ENCODE results near the gene EPHA4. TPM values are rescaled to one million over a fixed set of nuclear protein-coding genes. Genes with fewer than 3 reads are reported as not detected.
A peak's percentile ranks its signal among the peaks of the same experiment; 100 is the strongest.

Gene EPHA4
- total and polyA plus RNA-seq, 4 experiments from 2014 or later, result 20.9 to 132 (median 79.9) TPM

DNA sequence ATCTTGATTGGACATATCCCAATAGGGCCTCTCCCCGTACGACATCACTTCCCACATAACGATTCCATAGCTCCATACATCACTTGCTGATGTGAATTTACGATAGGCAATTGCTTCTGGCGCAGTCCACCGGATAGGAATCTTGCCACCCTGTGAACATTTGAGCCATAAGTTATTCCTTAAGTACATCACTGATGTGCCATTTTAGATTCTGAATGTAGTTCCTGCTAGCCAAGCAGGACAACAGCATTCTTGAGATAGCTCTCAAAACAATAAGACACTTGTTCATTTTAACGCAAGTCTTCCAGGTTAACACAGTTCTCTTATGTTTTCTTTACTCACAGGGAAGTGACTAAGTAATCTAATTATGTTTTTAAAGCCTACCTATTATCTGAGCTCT, 138.0 kb downstream of the EPHA4 start:
- H3K4me3 Mint-ChIP-seq, result no peak overlapping the region
- peaks cover 70 to 79% of the 10 kb centered on the region in 2 donors for H3K36me3 Mint-ChIP-seq
- CTCF ChIA-PET (ENCODE audit: partially characterized antibody), result interaction anchor here (1.1 to 1.6 kb wide), 3 partner anchors 10 to 137 kb away, joined by 3 to 6 read pairs (median 4); no protein-coding TSS in a partner anchor
- no peaks in the 10 kb centered on the region for H3K9me3 Mint-ChIP-seq
- no peaks in the 10 kb centered on the region for H3K9me3 ChIP-seq (ENCODE audit: control insufficient read depth in 1 of 2, low read length in 2 of 2)
- intact Hi-C loops (cut with micrococcal nuclease), result no loop called here
- POLR2A ChIA-PET (ENCODE audit: partially characterized antibody), result no interaction called here
- no peak overlapping the region for H3K4me3 ChIP-seq (ENCODE audit: low read length in 2 of 2)
- H3K27me3 Mint-ChIP-seq, result no peaks in the 10 kb centered on the region
- peaks cover 0 to 7% (median 2%) of the 10 kb centered on the region in 4 donors for H3K4me1 Mint-ChIP-seq
- H3K36me3 ChIP-seq (ENCODE audit: insufficient read depth, low read length), result peaks cover 14% of the 10 kb centered on the region
- H3K4me1 ChIP-seq (ENCODE audit: insufficient read depth, low read length), result no peaks in the 10 kb centered on the region
- H3K27ac ChIP-seq (ENCODE audit: low read depth, low read length), result no peak overlapping the region
- DNase-seq, result no peak
- H3K27me3 ChIP-seq (ENCODE audit: insufficient read depth, low read length), result no peaks in the 10 kb centered on the region
- no peak overlapping the region for H3K27ac Mint-ChIP-seq

DNA sequence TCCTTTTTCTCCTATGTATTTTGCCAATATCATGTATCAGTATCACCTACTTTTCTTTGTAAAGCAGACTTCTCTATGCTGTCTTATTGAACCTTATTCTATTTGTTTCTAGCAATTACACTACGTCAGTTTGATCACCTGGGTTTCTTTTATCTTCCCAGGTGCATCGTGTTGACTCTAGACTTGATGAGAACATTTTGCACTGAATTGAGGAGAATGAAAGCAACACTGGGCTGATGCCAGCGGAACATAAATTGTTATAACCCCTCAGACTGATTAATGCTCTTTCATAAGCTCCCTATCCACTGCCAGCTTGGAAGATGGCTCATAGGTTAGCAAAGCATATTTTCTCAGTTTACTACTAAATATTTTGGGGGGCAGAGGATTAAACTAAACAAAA, 140.6 kb downstream of the EPHA4 start:
- Mint-ChIP-seq H3K9me3 (no peaks in the 10 kb centered on the region), H3K36me3 (peaks cover 72 to 77% of the 10 kb centered on the region in 2 donors), H3K27me3 (no peaks in the 10 kb centered on the region), H3K27ac (peak overlapping the region in 1 of 7 donors; percentile 49), H3K4me3 (no peak overlapping the region), H3K4me1 (peaks cover 0 to 6% (median 5%) of the 10 kb centered on the region in 4 donors)
- Histone ChIP-seq H3K36me3 (ENCODE audit: insufficient read depth, low read length) (peaks cover 17% of the 10 kb centered on the region), H3K27me3 (ENCODE audit: insufficient read depth, low read length) (no peaks in the 10 kb centered on the region), H3K4me3 (ENCODE audit: low read length in 2 of 2) (no peak overlapping the region), H3K9me3 (ENCODE audit: control insufficient read depth in 1 of 2, low read length in 2 of 2) (no peaks in the 10 kb centered on the region), H3K27ac (ENCODE audit: low read depth, low read length) (no peak overlapping the region), H3K4me1 (ENCODE audit: insufficient read depth, low read length) (no peaks in the 10 kb centered on the region)
- ChIA-PET CTCF (ENCODE audit: partially characterized antibody) (no interaction called here), POLR2A (ENCODE audit: partially characterized antibody) (no interaction called here)
- DNase-seq, result no peak
- intact Hi-C loops (cut with micrococcal nuclease), result no loop called here

DNA sequence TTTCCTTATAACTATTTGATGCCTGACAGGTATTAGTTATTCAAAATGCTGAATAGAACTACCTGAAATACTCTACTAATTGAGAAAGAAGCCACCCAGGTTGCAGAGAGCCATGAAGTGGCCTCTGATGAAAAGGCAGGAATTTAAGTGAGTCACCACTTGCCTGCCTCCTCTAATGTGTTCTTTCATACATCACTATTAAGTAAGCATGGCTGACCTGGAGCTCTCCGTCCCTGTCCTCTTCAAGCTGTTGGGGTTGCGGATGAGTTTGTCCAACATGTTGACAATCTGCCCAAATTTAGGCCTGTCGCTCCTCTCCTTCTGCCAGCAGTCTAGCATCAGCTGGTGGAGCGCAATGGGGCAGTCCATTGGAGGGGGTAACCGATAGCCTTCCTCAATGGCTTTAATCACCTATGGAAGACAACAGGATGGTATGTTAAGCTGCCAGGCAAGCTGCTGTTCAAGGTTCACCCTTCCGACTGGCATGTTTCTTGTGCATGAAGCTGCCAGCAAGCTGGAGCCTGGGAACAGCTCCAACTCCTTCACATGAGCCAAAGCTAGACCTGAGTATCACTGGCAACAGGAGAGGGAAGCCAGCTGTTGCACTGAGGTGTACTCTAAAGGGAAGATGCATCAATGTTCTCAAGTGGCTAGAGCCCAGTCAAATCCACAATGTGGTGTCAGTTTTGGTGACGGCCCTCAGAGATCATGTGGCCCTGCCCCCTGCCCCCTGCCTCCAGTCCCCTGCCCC, 142.2 kb downstream of the EPHA4 start:
- H3K9me3 ChIP-seq (ENCODE audit: control insufficient read depth in 1 of 2, low read length in 2 of 2), result no peaks in the 10 kb centered on the region
- no peaks in the 10 kb centered on the region for H3K4me1 ChIP-seq (ENCODE audit: insufficient read depth, low read length)
- Mint-ChIP-seq H3K36me3 (peaks cover 74 to 76% of the 10 kb centered on the region in 2 donors), H3K9me3 (no peaks in the 10 kb centered on the region), H3K27ac (peak overlapping the region in 2 of 7 donors; percentile 62 to 63), H3K4me1 (peaks cover 2 to 8% (median 6%) of the 10 kb centered on the region in 4 donors), H3K27me3 (no peaks in the 10 kb centered on the region), H3K4me3 (no peak overlapping the region)
- no peaks in the 10 kb centered on the region for H3K27me3 ChIP-seq (ENCODE audit: insufficient read depth, low read length)
- no peak overlapping the region for H3K4me3 ChIP-seq (ENCODE audit: low read length in 2 of 2)
- H3K27ac ChIP-seq (ENCODE audit: low read depth, low read length), result no peak overlapping the region
- DNase-seq, result no peak
- ChIA-PET CTCF (ENCODE audit: partially characterized antibody) (no interaction called here), POLR2A (ENCODE audit: partially characterized antibody) (interaction anchor here (0.7 kb wide), 1 partner anchor 88 kb away, joined by 3 read pairs; no protein-coding TSS in a partner anchor)
- intact Hi-C loops (cut with micrococcal nuclease), result no loop called here
- H3K36me3 ChIP-seq (ENCODE audit: insufficient read depth, low read length), result peaks cover 17% of the 10 kb centered on the region

DNA sequence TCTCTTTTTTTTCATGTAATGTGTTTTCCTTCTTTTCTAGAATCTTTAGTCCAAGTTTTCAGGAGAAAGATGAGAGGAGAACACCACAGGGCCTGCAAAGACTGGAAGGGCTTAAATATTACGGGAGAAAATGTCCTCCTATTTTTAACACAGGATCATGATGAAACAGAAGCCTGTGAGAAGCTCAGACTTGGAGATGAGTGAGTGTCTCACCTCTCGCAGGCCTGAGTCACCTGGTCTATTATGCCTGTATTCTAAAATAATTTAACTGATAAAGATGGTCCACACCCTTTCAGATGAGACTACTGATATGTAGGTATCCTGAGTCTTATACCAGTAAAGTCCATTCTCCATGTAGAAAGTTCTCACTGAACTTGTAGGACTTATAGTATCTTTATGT, 143.2 kb downstream of the EPHA4 start:
- POLR2A ChIA-PET (ENCODE audit: partially characterized antibody), result no interaction called here
- no peaks in the 10 kb centered on the region for H3K9me3 Mint-ChIP-seq
- no peak overlapping the region for H3K4me3 Mint-ChIP-seq
- no peak for DNase-seq
- peak overlapping the region in 3 of 7 donors; percentile 46 to 87 (median 54) for H3K27ac Mint-ChIP-seq
- CTCF ChIA-PET (ENCODE audit: partially characterized antibody), result interaction anchor here (1.5 kb wide), 1 partner anchor 36 kb away, joined by 3 read pairs; no protein-coding TSS in a partner anchor
- peaks cover 73 to 74% of the 10 kb centered on the region in 2 donors for H3K36me3 Mint-ChIP-seq
- H3K4me1 ChIP-seq (ENCODE audit: insufficient read depth, low read length), result no peaks in the 10 kb centered on the region
- intact Hi-C loops (cut with micrococcal nuclease), result no loop called here
- H3K9me3 ChIP-seq (ENCODE audit: control insufficient read depth in 1 of 2, low read length in 2 of 2), result no peaks in the 10 kb centered on the region
- no peak overlapping the region for H3K27ac ChIP-seq (ENCODE audit: low read depth, low read length)
- no peaks in the 10 kb centered on the region for H3K27me3 ChIP-seq (ENCODE audit: insufficient read depth, low read length)
- H3K36me3 ChIP-seq (ENCODE audit: insufficient read depth, low read length), result peaks cover 15% of the 10 kb centered on the region
- H3K4me1 Mint-ChIP-seq, result peaks cover 6 to 8% (median 7%) of the 10 kb centered on the region in 4 donors
- H3K27me3 Mint-ChIP-seq, result no peaks in the 10 kb centered on the region
- no peak overlapping the region for H3K4me3 ChIP-seq (ENCODE audit: low read length in 2 of 2)

DNA sequence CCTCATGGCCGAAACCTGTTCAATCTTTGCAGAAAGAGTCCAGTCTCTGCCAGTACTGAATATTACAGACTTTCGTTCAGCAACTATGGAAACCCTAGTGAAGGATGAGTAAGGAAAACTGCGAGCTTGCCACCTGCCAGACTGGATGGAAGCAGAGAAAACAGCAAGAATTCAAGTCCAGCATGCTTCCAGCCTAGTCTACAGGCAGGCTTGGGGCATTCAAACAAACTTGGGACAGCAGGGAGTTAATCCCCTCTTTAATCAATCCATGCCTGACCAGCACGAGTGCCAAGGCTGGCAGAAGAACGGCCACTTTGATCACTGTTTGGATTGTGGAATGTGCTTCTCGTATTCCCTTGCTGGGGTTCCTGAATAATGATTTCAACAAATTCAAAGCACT, 145.2 kb downstream of the EPHA4 start:
- POLR2A ChIA-PET (ENCODE audit: partially characterized antibody), result interaction anchor here (2.1 kb wide), 1 partner anchor 10 kb away, joined by 6 read pairs; no protein-coding TSS in a partner anchor
- Mint-ChIP-seq H3K9me3 (no peaks in the 10 kb centered on the region), H3K36me3 (peaks cover 70 to 74% of the 10 kb centered on the region in 2 donors), H3K4me1 (peaks cover 9 to 20% (median 14%) of the 10 kb centered on the region in 4 donors), H3K27me3 (no peaks in the 10 kb centered on the region), H3K27ac (peak overlapping the region in 1 of 7 donors; percentile 2), H3K4me3 (no peak overlapping the region)
- intact Hi-C loops (cut with micrococcal nuclease), result no loop called here
- CTCF ChIA-PET (ENCODE audit: partially characterized antibody), result interaction anchor here (1.6 kb wide), 1 partner anchor 10 kb away, joined by 3 read pairs; no protein-coding TSS in a partner anchor
- H3K36me3 ChIP-seq (ENCODE audit: insufficient read depth, low read length), result peaks cover 6% of the 10 kb centered on the region
- H3K27me3 ChIP-seq (ENCODE audit: insufficient read depth, low read length), result no peaks in the 10 kb centered on the region
- no peaks in the 10 kb centered on the region for H3K9me3 ChIP-seq (ENCODE audit: control insufficient read depth in 1 of 2, low read length in 2 of 2)
- no peak overlapping the region for H3K27ac ChIP-seq (ENCODE audit: low read depth, low read length)
- no peak for DNase-seq
- H3K4me3 ChIP-seq (ENCODE audit: low read length in 2 of 2), result no peak overlapping the region
- H3K4me1 ChIP-seq (ENCODE audit: insufficient read depth, low read length), result no peaks in the 10 kb centered on the region

DNA sequence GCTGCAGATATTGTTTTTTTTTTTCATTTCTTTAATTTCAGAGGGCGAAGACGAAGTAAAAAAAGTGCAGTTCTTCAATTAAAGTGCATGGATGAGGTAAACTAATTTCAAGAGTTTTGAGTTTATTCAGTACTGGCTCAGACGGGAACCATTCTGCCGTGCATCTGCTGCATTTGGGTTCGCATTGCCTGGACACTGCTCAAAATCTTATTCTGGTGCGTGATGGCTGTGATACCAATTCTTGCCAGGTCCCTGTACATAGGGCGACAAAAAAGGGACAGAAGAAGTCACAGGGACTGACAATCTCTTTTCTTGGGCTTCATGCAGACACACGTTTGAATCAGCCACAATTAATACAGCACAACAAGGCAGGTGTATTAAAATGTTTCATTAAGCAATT, 146.2 kb downstream of the EPHA4 start:
- no peaks in the 10 kb centered on the region for H3K9me3 Mint-ChIP-seq
- no peaks in the 10 kb centered on the region for H3K27me3 Mint-ChIP-seq
- peak overlapping the region in 5 of 7 donors; percentile 8 to 67 (median 55) for H3K27ac Mint-ChIP-seq

DNA sequence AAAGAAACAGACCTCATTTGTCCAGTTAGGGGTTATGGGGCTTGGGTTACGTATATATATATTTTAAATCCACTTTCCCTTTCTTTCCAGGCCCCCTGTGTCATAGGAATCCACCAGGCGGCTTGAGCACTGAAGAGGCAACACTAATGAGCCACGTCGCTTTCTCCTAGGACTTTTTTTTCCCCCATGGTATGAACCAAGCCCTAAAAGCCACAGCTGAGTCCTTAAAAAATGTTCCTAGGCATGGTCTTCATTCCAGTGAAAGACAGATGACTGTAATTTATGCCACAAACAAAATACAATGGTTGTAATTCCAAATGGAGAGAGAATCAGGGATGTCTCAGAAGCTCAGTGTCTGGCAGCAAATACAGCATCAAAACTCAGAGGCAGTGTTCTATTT, 146.8 kb downstream of the EPHA4 start:
- DNase-seq, result no peak
- H3K36me3 Mint-ChIP-seq, result peaks cover 68 to 70% of the 10 kb centered on the region in 2 donors
- H3K4me1 ChIP-seq (ENCODE audit: insufficient read depth, low read length), result peaks cover 12% of the 10 kb centered on the region
- H3K27ac ChIP-seq (ENCODE audit: low read depth, low read length), result no peak overlapping the region
- H3K27me3 ChIP-seq (ENCODE audit: insufficient read depth, low read length), result no peaks in the 10 kb centered on the region
- H3K27me3 Mint-ChIP-seq, result no peaks in the 10 kb centered on the region
- H3K36me3 ChIP-seq (ENCODE audit: insufficient read depth, low read length), result peaks cover 6% of the 10 kb centered on the region
- peaks cover 14 to 34% (median 25%) of the 10 kb centered on the region in 4 donors for H3K4me1 Mint-ChIP-seq
- H3K4me3 ChIP-seq (ENCODE audit: low read length in 2 of 2), result no peak overlapping the region
- peak overlapping the region in 2 of 7 donors; percentile 20 to 51 for H3K27ac Mint-ChIP-seq
- H3K9me3 Mint-ChIP-seq, result no peaks in the 10 kb centered on the region
- ChIA-PET CTCF (ENCODE audit: partially characterized antibody) (no interaction called here), POLR2A (ENCODE audit: partially characterized antibody) (interaction anchor here (2.1 kb wide), 1 partner anchor 8 kb away, joined by 6 read pairs; no protein-coding TSS in a partner anchor)
- no peak overlapping the region for H3K4me3 Mint-ChIP-seq
- intact Hi-C loops (cut with micrococcal nuclease), result no loop called here
- H3K9me3 ChIP-seq (ENCODE audit: control insufficient read depth in 1 of 2, low read length in 2 of 2), result no peaks in the 10 kb centered on the region

More for the DNA sequence above, 146.2 kb downstream of the EPHA4 start:
- CTCF ChIA-PET (ENCODE audit: partially characterized antibody), result interaction anchor here (1.6 kb wide), 1 partner anchor 9 kb away, joined by 3 read pairs; no protein-coding TSS in a partner anchor
- POLR2A ChIA-PET (ENCODE audit: partially characterized antibody), result interaction anchor here (2.1 kb wide), 1 partner anchor 9 kb away, joined by 6 read pairs; no protein-coding TSS in a partner anchor
- H3K27ac ChIP-seq (ENCODE audit: low read depth, low read length), result no peak overlapping the region
- peaks cover 6% of the 10 kb centered on the region for H3K36me3 ChIP-seq (ENCODE audit: insufficient read depth, low read length)
- Mint-ChIP-seq H3K4me3 (no peak overlapping the region), H3K4me1 (peaks cover 9 to 29% (median 20%) of the 10 kb centered on the region in 4 donors), H3K36me3 (peaks cover 67% of the 10 kb centered on the region in 2 donors)
- H3K4me3 ChIP-seq (ENCODE audit: low read length in 2 of 2), result no peak overlapping the region
- no peaks in the 10 kb centered on the region for H3K9me3 ChIP-seq (ENCODE audit: control insufficient read depth in 1 of 2, low read length in 2 of 2)
- intact Hi-C loops (cut with micrococcal nuclease), result no loop called here
- peaks cover 6% of the 10 kb centered on the region for H3K4me1 ChIP-seq (ENCODE audit: insufficient read depth, low read length)
- no peak for DNase-seq
- no peaks in the 10 kb centered on the region for H3K27me3 ChIP-seq (ENCODE audit: insufficient read depth, low read length)
